Bronchial epithelial cell (primary cell): Measurements from ENCODE around the gene SLC43A3. TPM values are rescaled to one million over a fixed set of nuclear protein-coding genes. Genes with fewer than 3 reads are reported as not detected.

Source experiments
- DNase-seq: peaks from one replicate; pipeline ENCODE4 v3.0.0-alpha.2; 2010; ENCODE audit warnings: low read depth
- FAIRE-seq: peaks from 2 replicates; lab custom pipeline; 2011; peaks lifted over from hg19 to GRCh38; lab: Jason Lieb, UNC
- H3K27me3 ChIP-seq: 2 replicates; pipeline ENCODE4 v1.5.1; 2011; ENCODE audit warnings: low read length; ENCODE audit not compliant: control insufficient read depth, insufficient read depth
- H3K36me3 ChIP-seq: 2 replicates; pipeline ENCODE4 v1.5.1; 2011; ENCODE audit warnings: low read length; ENCODE audit not compliant: control insufficient read depth, insufficient read depth
- H3K4me3 ChIP-seq: 2 replicates; pipeline ENCODE4 v1.5.1; 2011; ENCODE audit warnings: mild to moderate bottlenecking, low read depth, low read length, control low read depth
- CTCF ChIP-seq: IDR thresholded peaks from 2 replicates; pipeline ENCODE4 v1.5.1; 2011; ENCODE audit warnings: mild to moderate bottlenecking, moderate library complexity, low read length, control low read depth, inconsistent platforms; ENCODE audit not compliant: insufficient read depth, severe bottlenecking
- total RNA-seq: library from RNA; depleted of rRNA; stranded (reverse); fragments of >200 nt; gene quantifications from 2 replicates; pipeline ENCODE4 v1.2.1, GENCODE V29; 2014

SLC43A3 gene
- total RNA-seq, 1 donor from 2014 or later = 1.8 TPM

DNA sequence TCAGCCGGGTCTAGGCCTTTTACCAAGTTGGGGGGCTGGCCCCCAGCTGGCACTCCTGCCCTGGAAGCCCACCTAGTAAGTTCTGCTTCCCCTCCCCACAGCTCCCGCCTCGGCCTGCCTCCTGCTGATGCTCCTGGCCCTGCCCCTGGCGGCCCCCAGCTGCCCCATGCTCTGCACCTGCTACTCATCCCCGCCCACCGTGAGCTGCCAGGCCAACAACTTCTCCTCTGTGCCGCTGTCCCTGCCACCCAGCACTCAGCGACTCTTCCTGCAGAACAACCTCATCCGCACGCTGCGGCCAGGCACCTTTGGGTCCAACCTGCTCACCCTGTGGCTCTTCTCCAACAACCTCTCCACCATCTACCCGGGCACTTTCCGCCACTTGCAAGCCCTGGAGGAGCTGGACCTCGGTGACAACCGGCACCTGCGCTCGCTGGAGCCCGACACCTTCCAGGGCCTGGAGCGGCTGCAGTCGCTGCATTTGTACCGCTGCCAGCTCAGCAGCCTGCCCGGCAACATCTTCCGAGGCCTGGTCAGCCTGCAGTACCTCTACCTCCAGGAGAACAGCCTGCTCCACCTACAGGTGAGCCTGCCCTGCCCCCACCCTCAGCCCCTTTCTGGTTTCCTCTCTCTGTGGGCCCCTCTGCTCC, 40.7 kb upstream of the SLC43A3 start:
- FAIRE-seq (no peak), DNase-seq (no peak)
- Histone ChIP-seq H3K4me3 (no peak overlapping the region), H3K36me3 (no peaks in the 10 kb centered on the region), H3K27me3 (peaks cover 6% of the 10 kb centered on the region)
- TF ChIP-seq CTCF = no peak

- FAIRE-seq (no peak), DNase-seq (no peak)
- no peak for TF ChIP-seq CTCF
- H3K4me3 ChIP-seq = no peak overlapping the region
- peaks cover 9% of the 10 kb centered on the region for H3K27me3 ChIP-seq
- H3K36me3 ChIP-seq = no peaks in the 10 kb centered on the region
Observed at GRCh38 chr11:57466680-57467079, 39.8 kb upstream of the SLC43A3 start.

GRCh38 chr11:57464539-57465181, 37.7 kb upstream of the SLC43A3 start:
- no peak for TF ChIP-seq CTCF
- peaks cover 21% of the 10 kb centered on the region for H3K27me3 ChIP-seq
- DNase-seq (no peak), FAIRE-seq (no peak)
- no peaks in the 10 kb centered on the region for H3K36me3 ChIP-seq
- H3K4me3 ChIP-seq = no peak overlapping the region

DNA sequence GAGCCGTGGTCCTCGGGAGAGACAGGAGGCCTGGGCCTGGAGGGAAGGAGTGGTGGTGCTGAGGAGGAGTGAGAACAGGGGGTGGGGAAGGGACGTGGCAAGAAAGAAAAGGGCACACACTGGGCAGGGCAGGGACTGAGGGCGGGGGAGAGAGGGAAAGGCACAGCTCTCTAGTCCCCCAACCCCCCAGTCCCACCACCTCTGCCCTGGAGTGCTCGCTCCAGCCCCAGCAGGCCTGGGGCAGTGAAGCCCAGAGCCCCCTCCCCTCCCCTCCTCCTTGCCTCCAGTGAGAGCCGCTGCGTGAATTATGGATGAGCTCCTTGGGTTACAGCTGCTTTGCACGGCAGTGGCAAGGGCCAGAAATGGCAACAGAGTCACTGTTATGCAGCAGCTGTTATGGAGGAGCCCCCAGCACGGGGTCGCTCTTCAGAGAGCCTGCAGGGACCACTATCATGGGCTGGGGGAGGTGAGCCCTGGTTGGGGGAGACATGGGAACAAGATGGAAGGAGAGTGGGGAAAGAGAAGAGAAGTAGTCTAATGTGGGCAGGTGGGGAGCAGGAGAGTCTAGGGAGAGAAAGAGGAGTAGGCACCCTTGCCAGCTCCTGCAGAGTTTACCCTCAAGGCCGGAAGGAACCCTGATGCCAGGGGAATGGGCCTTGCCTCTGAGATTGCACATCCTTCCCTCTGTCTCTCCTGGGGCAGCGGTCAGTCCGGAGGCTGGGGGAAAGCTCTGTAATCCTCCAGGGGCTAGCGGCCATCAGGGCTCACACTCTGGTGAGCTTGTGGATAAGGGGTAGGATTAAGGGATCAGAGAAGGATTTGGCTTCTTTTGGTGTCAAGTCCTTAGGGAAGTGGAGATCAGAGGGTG, 37.0 kb upstream of the SLC43A3 start:
- FAIRE-seq = no peak
- H3K4me3 ChIP-seq = no peak overlapping the region
- H3K36me3 ChIP-seq = no peaks in the 10 kb centered on the region
- no peak for DNase-seq
- TF ChIP-seq CTCF = no peak
- peaks cover 29% of the 10 kb centered on the region for H3K27me3 ChIP-seq

- DNase-seq (no peak), FAIRE-seq (no peak)
- Histone ChIP-seq H3K36me3 (no peaks in the 10 kb centered on the region), H3K4me3 (no peak overlapping the region), H3K27me3 (peaks cover 35% of the 10 kb centered on the region)
- no peak for TF ChIP-seq CTCF
Observed at GRCh38 chr11:57462597-57462996, 35.7 kb upstream of the SLC43A3 start.
